B cell (primary cell): ENCODE results near the gene TBC1D4. TPM values are rescaled to one million over a fixed set of nuclear protein-coding genes. Genes with fewer than 3 reads are reported as not detected.

Experiments
- ATAC-seq: fragments of 200-7000 bp; cut with Tn5 transposase; one replicate; pipeline ENCODE4 v1.10.0; 2021; ENCODE audit warnings: low read depth, mild to moderate bottlenecking, moderate number of reproducible peaks, moderate library complexity
- CTCF ChIA-PET: fragments of 350-600 bp; sonication (Branson Sonifier 250); formaldehyde crosslinking; loops from one replicate; lab custom pipeline; 2021; ENCODE audit warnings: antibody characterized with exemption, inconsistent platforms; lab: Charles Lee
- POLR2A ChIA-PET: fragments of 350-600 bp; sonication (Branson Sonifier 250); formaldehyde crosslinking; loops from one replicate; lab custom pipeline; 2021; ENCODE audit warnings: antibody characterized with exemption; lab: Charles Lee
- DNase-seq: peaks from one replicate; pipeline ENCODE4 v3.0.0; 2013
- H2AFZ ChIP-seq: 2 replicates; pipeline ENCODE4 v1.6.1; 2012; ENCODE audit warnings: mild to moderate bottlenecking, low read depth, low read length; ENCODE audit not compliant: insufficient read depth, poor library complexity, severe bottlenecking
- H3K27ac ChIP-seq, 2 donors: 1 replicate in 1 of 2; 2 replicates in 1 of 2; pipeline ENCODE4 v1.5.1; 2012 to 2013; ENCODE audit warnings: low read length in 2 of 2, mild to moderate bottlenecking in 2 of 2, moderate library complexity in 1 of 2
- H3K27me3 ChIP-seq, 4 experiments: fragments of 200-600 bp in 1 of 4; sonication (generic) in 1 of 4; replicated peaks in 1 of 4; 1 replicate in 2 of 4; 2 replicates in 2 of 4; pipeline versions ENCODE4 v1.6.1 to v1.7.0; 2013 to 2016; ENCODE audit warnings: low read length in 3 of 4, mild to moderate bottlenecking in 2 of 4, mixed read lengths in 1 of 4, moderate library complexity in 1 of 4; ENCODE audit not compliant: insufficient read depth in 4 of 4, control insufficient read depth in 3 of 4; ENCODE audit errors: control extremely low read depth in 1 of 4
- H3K36me3 ChIP-seq, 2 experiments: replicated peaks in 1 of 2; 1 replicate in 1 of 2; 2 replicates in 1 of 2; pipeline versions ENCODE4 v1.6.1 to v1.7.1; 2013; ENCODE audit warnings: low read length in 1 of 2; ENCODE audit not compliant: insufficient read depth in 2 of 2, control insufficient read depth in 1 of 2; ENCODE audit errors: control extremely low read depth in 1 of 2, extremely low read depth in 1 of 2
- H3K4me1 ChIP-seq, 2 donors: fragments of 200-600 bp in 1 of 2; sonication (generic) in 1 of 2; 1 replicate in 1 of 2; 2 replicates in 1 of 2; pipeline versions ENCODE4 v1.5.1 to v1.6.1; 2013 to 2017; ENCODE audit warnings: low read length in 2 of 2; ENCODE audit not compliant: control insufficient read depth in 2 of 2, insufficient read depth in 2 of 2
- H3K4me2 ChIP-seq: replicated peaks from 2 replicates; pipeline ENCODE3; 2012; ENCODE audit warnings: mild to moderate bottlenecking, low read depth, low read length; ENCODE audit not compliant: poor library complexity, severe bottlenecking
- H3K4me3 ChIP-seq, 5 experiments: fragments of 200-600 bp in 1 of 5; sonication (generic) in 1 of 5; 1 replicate in 3 of 5; 2 replicates in 2 of 5; pipeline versions ENCODE4 v1.5.1 to v1.7.0; 2011 to 2016; ENCODE audit warnings: low read length in 4 of 5, mild to moderate bottlenecking in 4 of 5, low read depth in 2 of 5, control low read depth in 1 of 5, moderate library complexity in 1 of 5; ENCODE audit not compliant: insufficient read depth in 1 of 5; ENCODE audit errors: control extremely low read depth in 1 of 5, extremely low read depth in 1 of 5
- H3K79me2 ChIP-seq: fragments of 200-600 bp; sonication (generic); one replicate; pipeline ENCODE4 v1.6.0; 2016; ENCODE audit warnings: low read length; ENCODE audit not compliant: control insufficient read depth, insufficient read depth
- H3K9ac ChIP-seq: fragments of 200-600 bp; sonication (generic); 2 replicates; pipeline ENCODE4 v1.6.1; 2017; ENCODE audit warnings: mild to moderate bottlenecking, low read length, moderate library complexity
- H3K9me3 ChIP-seq, 3 donors: one replicate each; pipeline versions ENCODE4 v1.6.1 to v1.7.1; 2013; ENCODE audit warnings: low read length in 2 of 3; ENCODE audit not compliant: control insufficient read depth in 2 of 3, insufficient read depth in 1 of 3; ENCODE audit errors: control extremely low read depth in 1 of 3
- H4K20me1 ChIP-seq: 2 replicates; pipeline ENCODE4 v1.6.0; 2012; ENCODE audit warnings: mild to moderate bottlenecking, low read length; ENCODE audit not compliant: insufficient read depth, control insufficient read depth, poor library complexity, severe bottlenecking
- H3K27ac Mint-ChIP-seq: one replicate; pipeline ENCODE4 v1.8.0; 2021; ENCODE audit warnings: mixed read lengths
- H3K27me3 Mint-ChIP-seq: one replicate; pipeline ENCODE4 v1.8.0; 2021; ENCODE audit warnings: mixed read lengths
- H3K4me1 Mint-ChIP-seq: one replicate; pipeline ENCODE4 v1.8.0; 2021; ENCODE audit warnings: mixed read lengths
- H3K4me3 Mint-ChIP-seq: one replicate; pipeline ENCODE4 v1.8.0; 2021; ENCODE audit warnings: mixed read lengths
- H3K9me3 Mint-ChIP-seq: one replicate; pipeline ENCODE4 v1.8.0; 2022; ENCODE audit warnings: mixed read lengths; ENCODE audit not compliant: insufficient read depth
- EZH2 ChIP-seq: IDR thresholded peaks from 2 replicates; pipeline ENCODE4 v1.6.1; 2012; ENCODE audit warnings: borderline replicate concordance, low read depth, mild to moderate bottlenecking, moderate library complexity, low read length; ENCODE audit not compliant: insufficient read depth, poor library complexity, severe bottlenecking
- WGBS: methylation state at CpG from one replicate; pipeline ENCODE4 v1.1.5; 2013; ENCODE audit warnings: missing lambda C conversion rate; ENCODE audit not compliant: insufficient coverage; 5-methylcytosine and 5-hydroxymethylcytosine counted together
- intact Hi-C: fragments of 100-400 bp; cut with micrococcal nuclease; formaldehyde crosslinking; loops from one replicate; pipeline ENCODE4 v1.10.0; 2022
- polyA plus RNA-seq: library from polyadenylated mRNA; depleted of rRNA; stranded (reverse); fragments of >200 nt; gene quantifications from 2 replicates; pipeline ENCODE4 v1.2.3, GENCODE V29; 2012
- total RNA-seq, 2 donors: library from RNA; stranded (reverse); fragments of 120-200 nt in 1 of 2; gene quantifications; 1 replicate in 1 of 2; 2 replicates in 1 of 2; pipeline versions ENCODE4 v1.2.3 to v1.2.4, GENCODE V29; 2013 to 2022
- TF ChIP-seq, protein P1 (sequence below): fragments of 200-600 bp; IDR thresholded peaks from one replicate; pipeline ENCODE4 v1.8.0; 2022; ENCODE audit warnings: antibody characterized with exemption, mild to moderate bottlenecking

TBC1D4 gene
- total and polyA plus RNA-seq, 2 donors (not counting 1 experiment from before 2014, with no cell fraction given), result 1.6 to 3.5 TPM

DNA sequence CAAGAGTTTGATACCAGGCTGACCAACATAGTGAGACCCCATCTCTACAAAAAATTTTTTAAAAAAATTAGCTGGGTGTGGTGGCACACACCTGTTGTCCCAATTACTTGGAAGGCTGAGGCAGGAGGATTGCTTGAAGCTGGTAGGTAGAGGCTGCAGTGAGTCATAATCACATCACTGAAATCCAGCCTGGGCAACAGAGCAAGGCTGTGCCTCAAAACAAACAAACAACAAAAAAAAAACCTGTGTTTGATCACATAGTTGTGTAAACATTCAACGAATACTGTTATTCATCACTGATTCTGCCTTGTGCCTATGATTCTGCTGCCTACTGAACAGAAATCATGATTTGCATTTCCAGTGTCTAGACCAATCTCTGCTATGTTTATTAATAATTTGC is 134.0 kb downstream of the TBC1D4 start:
- CTCF ChIA-PET, result no interaction called here
- WGBS, result 100% methylated on average over 1 of the region's 1 CpG
- no peaks in the 10 kb centered on the region for H3K36me3 ChIP-seq
- H3K9ac ChIP-seq, result no peak overlapping the region
- no peaks in the 10 kb centered on the region for H3K27me3 ChIP-seq
- H3K9me3 ChIP-seq, result no peaks in the 10 kb centered on the region
- Mint-ChIP-seq H3K27ac (no peak overlapping the region), H3K27me3 (no peaks in the 10 kb centered on the region), H3K9me3 (no peaks in the 10 kb centered on the region), H3K4me3 (no peak overlapping the region), H3K4me1 (no peaks in the 10 kb centered on the region)
- no peak for ATAC-seq
- intact Hi-C loops, result no loop called here
- no peak overlapping the region for H3K4me3 ChIP-seq
- H3K4me1 ChIP-seq, result no peaks in the 10 kb centered on the region
- DNase-seq, result no peak
- no peak overlapping the region for H3K4me2 ChIP-seq
- no peaks in the 10 kb centered on the region for H4K20me1 ChIP-seq
- no peaks in the 10 kb centered on the region for H3K79me2 ChIP-seq
- POLR2A ChIA-PET, result no interaction called here
- TF ChIP-seq EZH2, result no peak
- TF ChIP-seq, protein P1, sequence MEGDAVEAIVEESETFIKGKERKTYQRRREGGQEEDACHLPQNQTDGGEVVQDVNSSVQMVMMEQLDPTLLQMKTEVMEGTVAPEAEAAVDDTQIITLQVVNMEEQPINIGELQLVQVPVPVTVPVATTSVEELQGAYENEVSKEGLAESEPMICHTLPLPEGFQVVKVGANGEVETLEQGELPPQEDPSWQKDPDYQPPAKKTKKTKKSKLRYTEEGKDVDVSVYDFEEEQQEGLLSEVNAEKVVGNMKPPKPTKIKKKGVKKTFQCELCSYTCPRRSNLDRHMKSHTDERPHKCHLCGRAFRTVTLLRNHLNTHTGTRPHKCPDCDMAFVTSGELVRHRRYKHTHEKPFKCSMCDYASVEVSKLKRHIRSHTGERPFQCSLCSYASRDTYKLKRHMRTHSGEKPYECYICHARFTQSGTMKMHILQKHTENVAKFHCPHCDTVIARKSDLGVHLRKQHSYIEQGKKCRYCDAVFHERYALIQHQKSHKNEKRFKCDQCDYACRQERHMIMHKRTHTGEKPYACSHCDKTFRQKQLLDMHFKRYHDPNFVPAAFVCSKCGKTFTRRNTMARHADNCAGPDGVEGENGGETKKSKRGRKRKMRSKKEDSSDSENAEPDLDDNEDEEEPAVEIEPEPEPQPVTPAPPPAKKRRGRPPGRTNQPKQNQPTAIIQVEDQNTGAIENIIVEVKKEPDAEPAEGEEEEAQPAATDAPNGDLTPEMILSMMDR, result no peak
- H2AFZ ChIP-seq, result no peak overlapping the region
- H3K27ac ChIP-seq, result no peak overlapping the region

DNA sequence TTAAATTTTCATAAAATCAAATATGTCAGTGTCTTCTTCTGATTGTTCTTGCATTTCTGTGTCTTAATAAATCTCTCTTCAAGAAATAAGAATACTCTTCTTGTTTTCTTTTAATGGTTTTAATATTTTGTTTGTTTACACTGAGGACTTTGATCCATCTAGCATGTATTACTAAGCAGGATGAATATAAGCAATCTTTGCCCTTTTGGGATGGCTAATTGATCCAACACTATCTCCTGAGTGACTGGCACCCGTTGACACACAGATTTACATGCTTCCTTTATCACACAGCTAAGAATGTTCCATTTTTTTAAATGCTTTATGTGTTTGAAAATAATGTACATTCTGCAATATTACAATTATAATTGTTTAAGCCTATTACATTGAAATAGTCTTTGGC is 134.5 kb downstream of the TBC1D4 start:
- H3K4me1 ChIP-seq, result no peaks in the 10 kb centered on the region
- ChIA-PET CTCF (no interaction called here), POLR2A (no interaction called here)
- H3K4me2 ChIP-seq, result no peak overlapping the region
- H2AFZ ChIP-seq, result no peak overlapping the region
- no peaks in the 10 kb centered on the region for H3K4me1 Mint-ChIP-seq
- no peaks in the 10 kb centered on the region for H3K9me3 Mint-ChIP-seq
- intact Hi-C loops, result no loop called here
- H3K9ac ChIP-seq, result no peak overlapping the region
- no peaks in the 10 kb centered on the region for H3K9me3 ChIP-seq
- no peak overlapping the region for H3K4me3 Mint-ChIP-seq
- no CpG with 5 or more reads among the region's 1 CpG for WGBS
- no peaks in the 10 kb centered on the region for H3K27me3 Mint-ChIP-seq
- ATAC-seq (no peak), DNase-seq (no peak)
- H3K79me2 ChIP-seq, result no peaks in the 10 kb centered on the region
- H3K4me3 ChIP-seq, result no peak overlapping the region
- no peak overlapping the region for H3K27ac Mint-ChIP-seq
- no peaks in the 10 kb centered on the region for H4K20me1 ChIP-seq
- no peak overlapping the region for H3K27ac ChIP-seq
- TF ChIP-seq EZH2, result no peak
- TF ChIP-seq, protein P1, result no peak
- H3K27me3 ChIP-seq, result no peaks in the 10 kb centered on the region
- H3K36me3 ChIP-seq, result no peaks in the 10 kb centered on the region
